HG03280 (cell line): Measurements from ENCODE around the gene TRNP1.
A peak's percentile ranks its signal among the peaks of the same experiment; 100 is the strongest.

Source experiments
- ATAC-seq: cut with Tn5 transposase; IDR thresholded peaks from one replicate; pipeline ENCODE4 v1.9.1; 2021; ENCODE audit warnings: mild to moderate bottlenecking, moderate library complexity; ENCODE audit not compliant: unreplicated experiment

Gene TRNP1

GRCh38 chr1:27025718-27026117 is 32.2 kb downstream of the TRNP1 start:
- no peak for ATAC-seq

- ATAC-seq, result no peak
Measured at GRCh38 chr1:27026621-27027574, 33.4 kb downstream of the TRNP1 start.

GRCh38 chr1:27027575-27028250 is 34.2 kb downstream of the TRNP1 start:
- no peak for ATAC-seq

- no peak for ATAC-seq
Measured at GRCh38 chr1:27029517-27029916, 36.0 kb downstream of the TRNP1 start.

- no peak for ATAC-seq
Measured at GRCh38 chr1:27031235-27032118, 38.0 kb downstream of the TRNP1 start.

GRCh38 chr1:27032119-27032461 is 38.6 kb downstream of the TRNP1 start:
- no peak for ATAC-seq

GRCh38 chr1:27033043-27033746 is 39.7 kb downstream of the TRNP1 start:
- ATAC-seq, result no peak

GRCh38 chr1:27035344-27035743 is 41.9 kb downstream of the TRNP1 start:
- ATAC-seq, result no peak

GRCh38 chr1:27036718-27037117 is 43.2 kb downstream of the TRNP1 start:
- ATAC-seq, result no peak

GRCh38 chr1:27037518-27037917 is 44.0 kb downstream of the TRNP1 start:
- no peak for ATAC-seq

GRCh38 chr1:27038020-27038419 is 44.5 kb downstream of the TRNP1 start:
- ATAC-seq, result no peak

GRCh38 chr1:27042670-27043069 is 49.2 kb downstream of the TRNP1 start:
- ATAC-seq, result no peak

- ATAC-seq, result peak; percentile 59
Measured at GRCh38 chr1:27044613-27045151, 51.2 kb downstream of the TRNP1 start.

GRCh38 chr1:27045973-27046558 is 52.6 kb downstream of the TRNP1 start:
- ATAC-seq, result no peak

GRCh38 chr1:27047914-27048313 is 54.4 kb downstream of the TRNP1 start:
- no peak for ATAC-seq

- ATAC-seq, result no peak
Measured at GRCh38 chr1:27049100-27049499, 55.6 kb downstream of the TRNP1 start.

- ATAC-seq, result no peak
Measured at GRCh38 chr1:27049607-27050006, 56.1 kb downstream of the TRNP1 start.
